HG02970 (cell line): Measurements from ENCODE around the gene GLRA2.
"Not testable (repeated sequence)": the region's sequence is repeated elsewhere in the genome, so short reads cannot be mapped to it uniquely, and the experiment has no call there.

ENCODE experiments used
- ATAC-seq: cut with Tn5 transposase; IDR thresholded peaks from one replicate; pipeline ENCODE4 v1.9.1; 2021; ENCODE audit warnings: mild to moderate bottlenecking, moderate library complexity, moderate number of reproducible peaks; ENCODE audit not compliant: unreplicated experiment, low FRiP score

The GLRA2 gene

DNA sequence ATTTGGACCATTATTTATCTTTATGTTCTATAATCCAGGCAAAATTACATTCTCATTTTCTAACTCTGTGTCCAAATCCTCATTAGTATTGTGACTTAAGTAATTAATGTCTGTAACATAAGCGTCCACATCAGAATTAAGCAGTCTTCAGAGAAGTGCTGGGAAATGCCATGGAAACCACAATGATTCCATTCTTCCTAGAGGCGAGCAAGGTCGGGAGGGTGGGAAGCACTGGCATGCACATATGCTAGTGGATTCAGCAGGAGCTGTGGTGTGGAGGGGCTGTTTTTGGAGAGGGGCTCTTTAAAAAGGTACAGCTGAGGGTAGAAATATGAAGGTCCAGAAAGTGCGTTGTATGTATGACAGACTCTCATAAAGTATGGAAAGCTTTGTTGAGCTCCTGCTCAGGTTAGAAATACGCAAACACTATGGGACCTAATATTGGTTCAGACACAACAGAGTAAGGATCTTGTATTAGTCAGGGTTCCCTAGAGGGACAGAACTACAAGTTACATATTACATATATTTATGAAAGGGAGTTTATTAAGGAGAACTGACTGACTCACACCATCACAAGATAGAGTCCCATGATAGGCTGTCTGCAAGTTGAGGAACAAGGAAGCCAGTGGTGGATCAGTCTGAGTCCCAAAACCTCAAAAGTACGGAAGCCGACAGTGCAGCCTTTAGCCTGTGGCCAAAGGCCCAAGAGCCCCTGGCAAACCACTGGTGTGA, 61.5 kb downstream of the GLRA2 start:
- ATAC-seq, result no peak

DNA sequence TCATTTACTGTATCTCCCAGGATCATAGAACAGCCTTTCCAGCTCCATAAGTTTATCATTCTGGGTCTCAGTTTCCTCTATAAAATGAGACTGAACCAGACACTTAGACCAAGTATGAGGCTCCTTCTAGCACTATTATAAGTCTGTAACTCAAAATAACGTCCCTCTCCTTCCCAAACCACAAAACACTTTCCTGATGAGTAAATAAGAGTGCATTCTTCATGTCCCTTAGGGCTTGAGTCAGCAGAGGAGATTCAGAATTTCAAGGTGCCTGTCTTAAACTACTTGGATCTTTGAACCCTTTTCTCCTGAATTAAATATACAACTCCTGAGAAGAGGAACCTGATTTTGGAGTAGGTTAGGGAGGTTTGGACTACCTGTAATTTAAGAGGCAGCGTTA, 62.6 kb downstream of the GLRA2 start:
- ATAC-seq, result no peak

GRCh38 chrX:14594521-14594920, 65.2 kb downstream of the GLRA2 start:
- no peak for ATAC-seq

- ATAC-seq, result no peak
Observed at GRCh38 chrX:14598330-14598729, 69.0 kb downstream of the GLRA2 start.

GRCh38 chrX:14607446-14607985, 78.2 kb downstream of the GLRA2 start:
- no peak for ATAC-seq

- ATAC-seq, result not testable (repeated sequence)
Observed at GRCh38 chrX:14612450-14612849, 83.1 kb downstream of the GLRA2 start.

DNA sequence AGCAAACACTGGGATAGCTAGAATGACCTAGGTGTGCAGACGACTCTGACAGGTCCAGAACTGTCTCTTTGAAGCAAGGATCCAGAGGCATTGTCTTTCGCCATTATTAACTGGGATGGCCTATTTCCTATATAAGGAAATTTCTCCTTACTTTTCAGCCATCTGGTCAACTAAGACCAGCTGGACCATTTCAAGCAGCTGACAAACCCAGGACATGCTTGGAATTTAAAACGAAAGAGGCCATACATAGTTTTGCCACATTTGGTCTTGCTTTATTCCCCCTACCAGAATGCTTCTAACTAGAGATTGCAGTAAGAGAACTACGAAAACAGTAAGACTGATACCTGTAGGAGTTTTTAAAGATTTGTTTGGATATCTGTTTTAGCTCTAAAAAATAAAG, 87.0 kb downstream of the GLRA2 start:
- no peak for ATAC-seq

DNA sequence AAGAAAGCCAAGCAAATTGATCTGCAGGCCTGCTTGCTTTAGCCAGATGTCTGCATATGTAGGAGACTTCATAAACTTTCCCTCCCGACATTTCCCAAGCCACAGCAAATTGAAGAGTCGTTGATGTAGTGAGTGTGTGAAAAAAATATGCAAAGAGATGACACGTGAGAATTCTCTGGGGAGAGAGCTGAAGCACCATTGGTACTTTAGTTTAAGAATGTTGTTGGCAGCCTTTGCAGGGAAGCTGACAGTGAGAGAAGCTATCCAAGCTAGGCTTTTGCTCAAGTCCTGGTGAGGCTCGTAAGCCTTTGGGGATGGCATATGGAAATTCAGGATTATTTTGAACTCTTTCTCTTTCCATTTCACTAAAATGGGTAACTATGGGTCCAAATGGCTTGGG, 87.5 kb downstream of the GLRA2 start:
- no peak for ATAC-seq

GRCh38 chrX:14618177-14618965, 89.0 kb downstream of the GLRA2 start:
- no peak for ATAC-seq

DNA sequence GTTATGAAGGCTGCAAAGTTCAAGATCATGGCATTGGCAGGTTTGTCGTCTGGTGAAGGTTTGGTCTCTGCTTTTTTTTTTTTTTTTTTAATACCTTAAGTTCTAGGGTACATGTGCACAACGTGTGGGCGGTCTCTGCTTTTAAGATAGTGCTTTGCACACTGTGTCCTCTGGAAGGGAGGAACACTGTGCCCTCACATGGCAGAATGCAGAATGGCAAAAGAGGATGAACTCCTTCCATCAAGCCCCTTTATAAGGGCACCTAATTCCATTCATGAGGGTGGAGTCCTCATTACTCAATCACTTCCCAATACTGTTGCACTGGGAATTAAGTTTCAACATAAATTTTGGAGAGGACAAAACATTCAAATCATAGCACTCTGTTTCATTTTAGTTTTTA, 101.4 kb downstream of the GLRA2 start:
- ATAC-seq, result no peak

GRCh38 chrX:14641681-14642655, 112.6 kb downstream of the GLRA2 start:
- no peak for ATAC-seq

GRCh38 chrX:14660970-14661369, 131.6 kb downstream of the GLRA2 start:
- no peak for ATAC-seq

DNA sequence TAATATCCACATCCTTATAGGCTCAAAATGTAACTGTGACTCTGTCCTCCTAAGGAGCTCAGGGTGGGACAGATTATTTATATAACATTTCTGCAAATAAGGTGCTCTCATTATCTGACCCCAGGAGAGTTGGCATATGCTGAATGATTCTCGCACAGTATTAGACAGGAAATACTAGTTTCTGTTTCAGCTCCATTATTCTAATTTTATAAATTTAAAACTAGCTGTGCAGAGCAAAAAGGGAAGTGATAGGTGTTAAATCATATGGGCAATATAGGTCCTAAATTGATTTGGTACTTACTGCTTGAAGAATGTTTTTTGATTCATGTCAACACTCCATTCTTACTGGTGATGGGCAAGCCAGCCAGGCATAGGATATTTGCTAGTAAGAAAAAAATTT, 141.5 kb downstream of the GLRA2 start:
- ATAC-seq, result no peak

DNA sequence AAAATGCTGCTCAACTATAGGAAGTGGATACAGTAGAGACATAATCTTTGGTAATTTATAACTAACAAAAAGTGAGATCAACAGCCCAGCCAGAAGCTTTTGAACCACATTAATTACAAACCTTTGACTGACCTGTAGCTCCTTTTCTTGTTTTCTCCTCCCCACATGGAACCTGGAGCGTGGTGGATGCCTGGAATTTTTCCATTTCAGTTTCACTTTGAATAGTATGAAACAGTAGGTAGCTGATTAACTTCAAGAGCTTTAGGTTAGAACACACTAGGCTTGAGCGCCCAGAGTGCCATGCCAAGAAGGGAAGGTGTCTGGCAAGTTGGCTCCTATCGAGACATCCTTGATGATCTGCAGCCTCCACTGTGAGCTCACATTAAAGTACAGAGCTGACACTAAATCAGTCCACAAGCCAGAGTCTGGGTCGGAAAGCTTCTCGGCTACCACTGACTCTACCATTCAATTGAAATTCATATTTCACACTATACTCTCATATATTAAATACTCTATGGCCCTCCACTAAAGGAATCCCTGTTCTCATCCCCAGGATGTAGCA, 143.4 kb downstream of the GLRA2 start:
- no peak for ATAC-seq

DNA sequence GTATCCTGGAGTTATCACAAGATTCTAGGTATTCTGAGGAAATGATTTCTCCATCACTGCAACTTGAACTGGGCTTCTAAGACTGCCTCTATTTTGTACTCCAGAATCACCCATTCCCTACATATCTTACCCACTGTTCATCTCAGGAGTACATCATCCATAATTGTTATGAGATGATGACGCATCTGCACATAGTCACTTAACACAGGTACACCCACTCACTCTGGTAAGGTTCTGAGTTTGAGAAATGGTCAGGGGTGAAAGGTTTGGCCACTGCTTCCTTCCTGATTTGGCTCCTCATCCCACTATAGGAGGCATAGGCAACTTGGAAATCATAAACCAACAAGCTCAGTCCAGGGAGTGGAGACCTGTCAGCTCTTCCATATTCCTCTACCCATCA, 143.9 kb downstream of the GLRA2 start:
- no peak for ATAC-seq

- ATAC-seq, result peak; percentile 94
Observed at GRCh38 chrX:14673764-14674163, 144.4 kb downstream of the GLRA2 start.

GRCh38 chrX:14675500-14675899, 146.2 kb downstream of the GLRA2 start:
- ATAC-seq, result no peak

GRCh38 chrX:14676431-14676830, 147.1 kb downstream of the GLRA2 start:
- ATAC-seq, result no peak

DNA sequence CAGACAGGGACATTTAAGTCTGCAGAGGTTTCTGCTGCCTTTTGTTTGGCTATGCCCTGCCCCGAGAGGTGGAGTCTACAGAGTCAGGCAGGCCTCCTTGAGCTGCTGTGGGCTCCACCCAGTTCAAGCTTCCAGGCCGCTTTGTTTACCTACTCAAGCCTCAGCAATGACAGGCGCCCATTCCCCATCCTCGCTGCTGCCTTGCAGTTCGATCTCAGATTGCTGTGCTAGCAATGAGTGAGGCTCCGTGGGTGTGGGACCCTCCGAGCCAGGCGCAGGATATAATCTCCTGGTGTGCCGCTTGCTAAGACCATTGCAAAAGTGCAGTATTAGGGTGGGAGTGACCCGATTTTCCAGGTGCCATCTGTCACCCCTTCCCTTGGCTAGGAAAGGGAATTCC, 159.0 kb downstream of the GLRA2 start:
- not testable (repeated sequence) for ATAC-seq

DNA sequence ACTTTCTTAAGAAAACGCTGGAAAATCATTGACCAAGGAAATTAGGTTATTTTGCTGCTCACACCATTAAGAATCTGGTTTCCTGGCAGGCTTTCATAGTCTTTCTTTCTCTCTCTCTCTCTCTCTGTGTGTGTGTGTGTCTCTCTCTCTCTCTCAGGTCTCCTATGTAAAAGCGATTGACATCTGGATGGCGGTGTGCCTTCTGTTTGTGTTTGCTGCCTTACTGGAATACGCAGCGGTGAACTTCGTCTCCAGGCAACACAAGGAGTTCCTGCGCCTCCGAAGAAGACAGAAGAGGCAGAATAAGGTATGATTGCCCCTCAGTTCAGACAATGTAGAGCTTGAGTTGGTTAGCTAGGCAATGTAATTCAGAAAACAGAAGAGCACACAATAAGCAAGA, 161.2 kb downstream of the GLRA2 start:
- no peak for ATAC-seq
